Stimulated activated CD4-positive, alpha-beta T cell treated with anti-CD3 and anti-CD28 coated beads, Interleukin-15, amount 100 ng/mL, for 48 hours (primary cell): ENCODE results near the gene NFKBIA.
"Not testable (repeated sequence)": the region's sequence is repeated elsewhere in the genome, so short reads cannot be mapped to it uniquely, and the experiment has no call there.

Source experiments
- DNase-seq, 2 donors: peaks; one replicate each; pipeline ENCODE4 v3.0.0-alpha.2; 2020; ENCODE audit warnings: low read depth in 2 of 2

Gene NFKBIA

DNA sequence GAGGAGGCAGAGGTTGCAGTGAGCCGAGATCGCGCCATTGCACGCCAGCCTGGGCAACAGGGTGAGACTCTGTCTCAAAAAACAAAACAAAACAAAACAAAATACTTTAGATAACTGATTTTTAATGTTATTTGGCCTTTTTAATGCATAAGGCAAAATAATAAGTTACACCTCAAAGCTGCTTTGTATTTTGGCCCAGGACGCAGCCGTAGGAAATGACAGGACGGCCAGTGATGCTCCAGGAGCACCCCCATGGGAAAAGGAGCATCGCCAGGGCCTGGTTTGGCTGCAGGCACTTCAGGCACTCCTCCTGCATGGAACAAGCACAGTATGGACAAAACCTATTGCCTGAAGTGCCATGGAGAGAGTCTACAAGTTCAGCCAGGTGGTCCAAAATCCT lies 3.5 kb upstream of the NFKBIA start:
- no peak for DNase-seq

DNA sequence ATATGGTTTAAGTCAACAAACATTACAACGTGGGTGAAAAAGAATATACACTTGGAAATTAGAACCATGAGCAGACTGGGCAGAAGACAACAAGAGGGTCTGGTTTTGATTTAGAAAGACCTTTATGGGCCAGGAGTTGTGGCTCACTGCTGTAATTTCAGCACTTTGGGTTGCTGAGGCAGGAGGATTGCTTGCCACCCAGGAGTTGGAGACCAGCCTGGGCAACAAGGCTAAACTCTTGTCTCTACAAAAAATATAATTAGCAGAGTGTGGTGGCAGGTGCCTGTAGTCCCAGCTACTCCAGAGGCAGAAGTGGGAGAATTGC lies 2.7 kb upstream of the NFKBIA start:
- no peak for DNase-seq

GRCh38 chr14:35406506-35407305 lies 2.2 kb upstream of the NFKBIA start:
- DNase-seq = no peak

GRCh38 chr14:35406090-35406489 lies 1.5 kb upstream of the NFKBIA start:
- no peak for DNase-seq

- DNase-seq = no peak
These were observed 901 bp upstream of the NFKBIA start for GRCh38 chr14:35405304-35405996.

DNA sequence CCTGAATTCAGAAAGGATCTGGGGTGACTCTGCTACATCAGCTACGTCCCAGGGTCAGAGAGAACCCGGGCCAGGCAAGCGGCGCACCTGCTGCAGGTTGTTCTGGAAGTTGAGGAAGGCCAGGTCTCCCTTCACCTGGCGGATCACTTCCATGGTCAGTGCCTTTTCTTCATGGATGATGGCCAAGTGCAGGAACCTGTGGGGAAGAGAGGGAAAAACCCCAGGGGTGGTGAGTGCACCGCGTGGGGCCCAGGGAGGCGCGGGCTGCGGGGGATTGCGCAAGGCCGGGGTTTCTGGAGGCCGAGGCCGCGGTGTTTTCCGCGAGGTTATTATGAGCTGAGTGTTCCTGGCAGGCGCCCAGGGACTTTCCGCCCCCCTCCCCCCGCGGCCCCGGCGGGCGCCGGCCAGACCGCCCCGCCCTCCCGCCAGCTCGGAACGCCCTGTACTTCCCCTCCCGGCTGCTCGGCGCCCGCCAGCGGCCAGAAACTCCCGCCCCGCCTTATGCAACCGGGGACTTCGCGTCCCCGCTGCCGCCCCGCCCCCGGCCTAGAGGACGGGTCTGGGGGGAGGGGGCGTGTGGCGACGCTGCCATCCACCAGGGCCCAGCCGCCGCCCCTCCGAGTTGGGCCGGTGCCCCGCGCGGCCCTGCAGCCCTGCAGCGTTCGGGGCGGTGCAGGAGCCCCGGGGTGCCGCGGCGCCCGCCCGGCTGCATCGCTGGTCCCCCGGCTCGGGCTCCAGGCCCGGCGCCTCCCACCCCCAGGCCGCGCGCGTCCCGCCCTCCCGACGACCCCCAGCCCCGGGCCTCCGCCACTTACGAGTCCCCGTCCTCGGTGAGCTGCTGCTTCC lies 723 bp downstream of the NFKBIA start:
- peak; percentile 92 to 93 for DNase-seq

DNA sequence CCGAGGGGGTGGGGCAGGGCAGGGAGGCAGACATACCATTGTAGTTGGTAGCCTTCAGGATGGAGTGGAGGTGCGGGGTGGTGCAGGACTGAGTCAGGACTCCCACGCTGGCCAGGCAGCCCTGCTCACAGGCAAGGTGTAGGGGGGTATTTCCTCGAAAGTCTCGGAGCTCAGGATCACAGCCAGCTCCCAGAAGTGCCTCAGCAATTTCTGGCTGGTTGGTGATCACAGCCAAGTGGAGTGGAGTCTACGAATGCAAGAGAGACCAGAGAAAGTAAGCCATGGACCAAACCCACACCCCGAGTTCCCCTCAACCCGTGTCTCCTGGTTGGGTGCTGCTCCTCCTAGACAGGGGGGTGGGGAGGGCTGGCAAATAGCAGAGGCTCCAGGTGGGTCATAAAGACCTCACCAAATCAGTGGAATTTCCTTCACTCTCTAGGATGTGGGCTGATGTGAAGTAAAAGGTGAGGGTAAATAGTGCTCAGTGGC lies 1.4 kb downstream of the NFKBIA start:
- peak in 1 of 2 donors; percentile 26 for DNase-seq

DNA sequence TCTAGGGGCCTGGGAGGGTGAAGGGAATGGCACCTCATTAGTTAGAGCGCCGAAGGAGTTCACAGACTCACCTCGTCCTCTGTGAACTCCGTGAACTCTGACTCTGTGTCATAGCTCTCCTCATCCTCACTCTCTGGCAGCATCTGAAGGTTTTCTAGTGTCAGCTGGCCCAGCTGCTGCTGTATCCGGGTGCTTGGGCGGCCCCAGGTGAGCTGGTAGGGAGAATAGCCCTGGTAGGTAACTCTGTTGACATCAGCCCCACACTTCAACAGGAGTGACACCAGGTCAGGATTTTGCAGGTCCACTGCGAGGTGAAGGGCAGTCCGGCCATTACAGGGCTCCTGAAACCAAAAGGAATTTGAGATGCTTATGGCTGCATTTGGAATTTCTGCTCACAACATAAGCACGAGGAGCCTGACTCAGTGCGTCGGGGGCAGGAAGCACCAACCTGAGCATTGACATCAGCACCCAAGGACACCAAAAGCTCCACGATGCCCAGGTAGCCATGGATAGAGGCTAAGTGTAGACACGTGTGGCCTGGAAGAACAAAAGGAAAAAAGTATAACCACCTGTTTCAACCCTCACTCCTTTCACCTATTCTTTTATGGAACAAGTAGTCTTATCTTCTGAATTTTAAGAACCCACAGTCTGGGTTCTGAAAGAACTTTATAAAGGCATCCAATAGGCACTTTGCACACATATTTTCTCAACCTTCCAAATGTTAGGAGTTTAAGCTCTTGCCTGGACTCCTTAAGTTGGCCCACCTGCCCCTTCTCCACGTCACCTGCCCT lies 2.0 kb downstream of the NFKBIA start:
- DNase-seq = peak in 1 of 2 donors; percentile 30

DNA sequence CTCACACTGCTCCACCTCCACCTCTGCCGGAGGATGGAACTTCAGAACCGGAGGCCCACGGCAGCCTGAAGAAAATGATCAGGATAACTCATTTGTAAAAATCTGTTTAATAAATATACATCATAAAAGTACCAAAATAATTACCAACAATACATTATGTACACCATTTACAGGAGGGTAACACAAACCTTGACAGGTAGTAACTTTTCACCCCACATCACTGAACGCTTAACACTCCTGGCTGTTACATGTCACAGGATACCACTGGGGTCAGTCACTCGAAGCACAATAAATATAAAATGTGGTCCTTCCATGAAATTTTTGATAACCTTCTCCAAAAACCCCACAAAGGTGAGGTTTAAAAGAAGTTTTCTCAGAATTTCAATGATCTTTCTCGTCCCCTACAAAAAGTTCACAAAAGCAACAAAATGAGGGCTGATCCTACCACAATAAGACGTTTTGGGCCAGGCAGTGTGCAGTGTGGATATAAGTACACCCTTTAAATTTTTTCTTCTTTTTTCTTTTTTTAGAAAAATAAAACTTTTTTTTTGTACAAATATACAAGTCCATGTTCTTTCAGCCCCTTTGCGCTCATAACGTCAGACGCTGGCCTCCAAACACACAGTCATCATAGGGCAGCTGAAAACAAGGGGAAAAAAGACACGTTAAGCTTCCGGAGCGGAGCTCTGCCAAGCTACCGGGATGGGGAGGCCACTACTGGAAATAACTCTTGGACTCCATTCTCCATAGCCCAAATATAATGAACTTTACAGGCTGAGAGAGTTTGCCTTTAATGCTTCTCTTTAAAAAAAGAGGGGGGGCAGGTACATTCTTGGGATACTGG lies 2.9 kb downstream of the NFKBIA start:
- no peak for DNase-seq

GRCh38 chr14:35400648-35401421 lies 3.7 kb downstream of the NFKBIA start:
- peak; percentile 36 to 50 for DNase-seq

GRCh38 chr14:35399083-35399937 lies 5.2 kb downstream of the NFKBIA start:
- no peak for DNase-seq

GRCh38 chr14:35398071-35398584 lies 6.4 kb downstream of the NFKBIA start:
- DNase-seq = no peak

DNA sequence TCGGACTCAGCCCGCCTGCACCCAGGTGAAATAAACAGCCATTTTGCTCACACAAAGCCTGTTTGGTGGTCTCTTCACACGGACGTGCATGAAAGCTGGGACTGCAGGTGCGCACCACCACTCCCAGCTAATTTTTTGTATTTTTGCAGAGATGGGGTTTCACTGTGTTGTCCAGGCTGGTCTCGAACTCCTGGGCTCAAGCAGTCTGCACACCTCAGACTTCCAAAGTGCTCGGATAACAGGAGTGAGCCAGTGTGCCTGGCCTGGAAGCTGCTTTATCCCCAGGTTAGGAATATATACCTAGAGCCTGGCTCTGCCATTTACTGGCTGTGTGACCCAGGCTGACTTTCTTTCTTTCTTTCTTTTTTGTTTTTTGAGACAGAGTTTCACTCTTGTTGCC lies 7.9 kb downstream of the NFKBIA start:
- not testable (repeated sequence) for DNase-seq

GRCh38 chr14:35395283-35395682 lies 9.3 kb downstream of the NFKBIA start:
- no peak for DNase-seq

GRCh38 chr14:35394326-35395013 lies 10.1 kb downstream of the NFKBIA start:
- DNase-seq = no peak

DNA sequence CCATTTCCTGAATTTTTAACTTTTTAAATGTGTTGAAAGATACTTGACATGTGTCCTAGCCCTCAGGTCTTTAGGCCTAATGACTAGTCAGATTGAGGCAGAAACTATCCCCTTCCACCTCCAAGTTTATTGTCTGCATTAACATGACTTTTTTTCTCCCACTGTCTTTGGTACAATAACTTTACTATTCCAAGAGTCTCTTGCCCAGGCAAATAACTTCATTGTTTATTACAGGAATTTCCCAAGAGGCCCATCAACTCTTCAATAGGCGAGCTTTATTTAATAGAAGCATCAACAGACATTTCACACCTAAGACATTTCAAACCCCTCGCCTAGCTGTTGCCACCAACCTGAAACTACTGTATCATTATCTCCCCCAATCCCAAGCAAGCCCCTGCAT lies 10.7 kb downstream of the NFKBIA start:
- DNase-seq = no peak

GRCh38 chr14:35392103-35392502 lies 12.4 kb downstream of the NFKBIA start:
- DNase-seq = no peak

DNA sequence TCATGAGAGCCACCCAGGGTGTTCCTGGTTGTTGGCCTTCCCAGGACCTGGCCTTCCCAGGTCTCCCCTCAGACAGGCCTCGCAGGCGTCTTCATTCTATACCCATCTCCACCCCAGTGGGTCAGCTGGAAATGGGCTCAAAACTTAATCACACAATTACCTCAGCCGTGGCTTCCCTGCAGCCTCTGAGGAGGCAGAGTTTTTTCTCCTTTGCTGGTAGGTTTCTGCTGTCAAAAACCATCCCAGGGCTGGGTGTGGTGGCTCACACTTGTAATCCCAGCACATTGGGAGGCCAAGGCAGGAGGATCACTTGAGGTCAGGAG lies 13.2 kb downstream of the NFKBIA start:
- no peak for DNase-seq
